ENCODE results near the gene TRAFD1. TPM values are rescaled to one million over a fixed set of nuclear protein-coding genes. Genes with fewer than 3 reads are reported as not detected.
A peak's percentile ranks its signal among the peaks of the same experiment; 100 is the strongest.

TRAFD1 gene
- total and polyA plus RNA-seq, 2 of the 13 experiments (the other 11 are each of a cell fraction or from before 2014, with no cell fraction given), result 9.5 to 20.9 TPM

DNA sequence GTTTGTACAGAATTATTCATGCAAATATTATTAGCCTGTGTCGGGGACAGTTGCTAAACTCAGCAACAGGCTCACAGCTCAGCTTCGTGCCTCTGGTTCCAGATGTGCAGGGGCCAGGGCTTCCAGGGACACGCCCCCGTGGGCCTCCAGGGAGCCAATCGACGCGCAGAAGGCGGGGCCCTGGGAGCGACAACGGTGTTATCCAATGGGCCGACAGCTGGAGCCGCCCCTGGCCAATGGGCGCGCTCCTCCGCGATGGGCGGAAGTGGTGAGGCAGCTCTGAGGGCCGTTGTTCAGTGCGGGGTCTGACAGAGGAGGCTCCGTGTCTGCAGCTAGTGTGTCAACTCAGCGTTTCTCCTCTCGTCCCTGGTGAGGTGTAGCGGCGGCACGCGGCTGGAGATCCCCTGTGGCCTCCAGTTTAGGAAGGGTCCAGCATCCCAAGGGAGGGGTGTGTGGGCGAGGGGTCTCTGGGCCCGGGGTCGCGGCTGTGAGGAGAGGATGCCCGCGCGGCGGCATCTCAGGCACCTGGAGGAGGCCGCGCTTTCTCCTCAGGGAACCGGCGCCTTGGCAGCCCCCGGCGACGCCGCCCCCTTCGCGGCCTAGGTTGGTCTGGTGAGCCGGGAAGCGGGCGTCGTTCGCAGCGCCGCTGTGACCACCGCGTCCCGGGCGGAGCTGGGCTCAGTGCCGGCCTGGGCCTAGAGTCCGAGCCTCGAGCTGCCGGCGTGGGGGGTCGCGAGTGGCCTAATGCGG, at the start of gene TRAFD1 (continued):
- TF ChIP-seq, protein P1, sequence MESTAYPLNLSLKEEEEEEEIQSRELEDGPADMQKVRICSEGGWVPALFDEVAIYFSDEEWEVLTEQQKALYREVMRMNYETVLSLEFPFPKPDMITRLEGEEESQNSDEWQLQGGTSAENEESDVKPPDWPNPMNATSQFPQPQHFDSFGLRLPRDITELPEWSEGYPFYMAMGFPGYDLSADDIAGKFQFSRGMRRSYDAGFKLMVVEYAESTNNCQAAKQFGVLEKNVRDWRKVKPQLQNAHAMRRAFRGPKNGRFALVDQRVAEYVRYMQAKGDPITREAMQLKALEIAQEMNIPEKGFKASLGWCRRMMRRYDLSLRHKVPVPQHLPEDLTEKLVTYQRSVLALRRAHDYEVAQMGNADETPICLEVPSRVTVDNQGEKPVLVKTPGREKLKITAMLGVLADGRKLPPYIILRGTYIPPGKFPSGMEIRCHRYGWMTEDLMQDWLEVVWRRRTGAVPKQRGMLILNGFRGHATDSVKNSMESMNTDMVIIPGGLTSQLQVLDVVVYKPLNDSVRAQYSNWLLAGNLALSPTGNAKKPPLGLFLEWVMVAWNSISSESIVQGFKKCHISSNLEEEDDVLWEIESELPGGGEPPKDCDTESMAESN (CRISPR knock-in tag; conservative IDR thresholded peaks at IDR 0.05), result peak; percentile 78
- TF ChIP-seq ZNF441 (CRISPR knock-in tag; IDR thresholded peaks at IDR 0.05; ENCODE audit: borderline replicate concordance) (peak; percentile 76), ESRRA (CRISPR knock-in tag; IDR thresholded peaks at IDR 0.05; ENCODE audit: low read depth) (no peak), XRCC5 (optimal IDR thresholded peaks at IDR 0.05; ENCODE audit: low read length) (peak; percentile 78), ZNF225 (CRISPR knock-in tag; IDR thresholded peaks at IDR 0.05) (peak; percentile 88; the same call in 1 of the 2 replicates), HNF4G (IDR thresholded peaks at IDR 0.05; ENCODE audit: borderline replicate concordance, low read depth, low read length) (no peak), HNF4G (CRISPR knock-in tag; IDR thresholded peaks at IDR 0.05; ENCODE audit: borderline replicate concordance, low read depth) (no peak), CBX2 (IDR thresholded peaks at IDR 0.05; ENCODE audit: low read depth, low read length) (no peak), CBX2 (CRISPR knock-in tag; IDR thresholded peaks at IDR 0.05; ENCODE audit: low read depth) (no peak), ZBTB7A (CRISPR knock-in tag; IDR thresholded peaks at IDR 0.05) (peak; percentile 31; the same call in 1 of the 2 replicates), ZNF121 (CRISPR knock-in tag; IDR thresholded peaks at IDR 0.05) (no peak), NR2C2 (CRISPR knock-in tag; IDR thresholded peaks at IDR 0.05; ENCODE audit: borderline replicate concordance) (peak; percentile 49; the same call in 1 of the 2 replicates), BORCS8-MEF2B (CRISPR knock-in tag; IDR thresholded peaks at IDR 0.05) (peak; percentile 79; the same call in 1 of the 2 replicates), POLR2G (IDR thresholded peaks at IDR 0.05; ENCODE audit: low read depth, low read length) (peak; percentile 90)
- TF ChIP-seq, protein P2, sequence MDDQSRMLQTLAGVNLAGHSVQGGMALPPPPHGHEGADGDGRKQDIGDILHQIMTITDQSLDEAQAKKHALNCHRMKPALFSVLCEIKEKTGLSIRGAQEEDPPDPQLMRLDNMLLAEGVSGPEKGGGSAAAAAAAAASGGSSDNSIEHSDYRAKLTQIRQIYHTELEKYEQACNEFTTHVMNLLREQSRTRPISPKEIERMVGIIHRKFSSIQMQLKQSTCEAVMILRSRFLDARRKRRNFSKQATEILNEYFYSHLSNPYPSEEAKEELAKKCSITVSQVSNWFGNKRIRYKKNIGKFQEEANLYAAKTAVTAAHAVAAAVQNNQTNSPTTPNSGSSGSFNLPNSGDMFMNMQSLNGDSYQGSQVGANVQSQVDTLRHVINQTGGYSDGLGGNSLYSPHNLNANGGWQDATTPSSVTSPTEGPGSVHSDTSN (CRISPR knock-in tag; IDR thresholded peaks at IDR 0.05; ENCODE audit: borderline replicate concordance), result peak; percentile 93
- TF ChIP-seq, protein P3, sequence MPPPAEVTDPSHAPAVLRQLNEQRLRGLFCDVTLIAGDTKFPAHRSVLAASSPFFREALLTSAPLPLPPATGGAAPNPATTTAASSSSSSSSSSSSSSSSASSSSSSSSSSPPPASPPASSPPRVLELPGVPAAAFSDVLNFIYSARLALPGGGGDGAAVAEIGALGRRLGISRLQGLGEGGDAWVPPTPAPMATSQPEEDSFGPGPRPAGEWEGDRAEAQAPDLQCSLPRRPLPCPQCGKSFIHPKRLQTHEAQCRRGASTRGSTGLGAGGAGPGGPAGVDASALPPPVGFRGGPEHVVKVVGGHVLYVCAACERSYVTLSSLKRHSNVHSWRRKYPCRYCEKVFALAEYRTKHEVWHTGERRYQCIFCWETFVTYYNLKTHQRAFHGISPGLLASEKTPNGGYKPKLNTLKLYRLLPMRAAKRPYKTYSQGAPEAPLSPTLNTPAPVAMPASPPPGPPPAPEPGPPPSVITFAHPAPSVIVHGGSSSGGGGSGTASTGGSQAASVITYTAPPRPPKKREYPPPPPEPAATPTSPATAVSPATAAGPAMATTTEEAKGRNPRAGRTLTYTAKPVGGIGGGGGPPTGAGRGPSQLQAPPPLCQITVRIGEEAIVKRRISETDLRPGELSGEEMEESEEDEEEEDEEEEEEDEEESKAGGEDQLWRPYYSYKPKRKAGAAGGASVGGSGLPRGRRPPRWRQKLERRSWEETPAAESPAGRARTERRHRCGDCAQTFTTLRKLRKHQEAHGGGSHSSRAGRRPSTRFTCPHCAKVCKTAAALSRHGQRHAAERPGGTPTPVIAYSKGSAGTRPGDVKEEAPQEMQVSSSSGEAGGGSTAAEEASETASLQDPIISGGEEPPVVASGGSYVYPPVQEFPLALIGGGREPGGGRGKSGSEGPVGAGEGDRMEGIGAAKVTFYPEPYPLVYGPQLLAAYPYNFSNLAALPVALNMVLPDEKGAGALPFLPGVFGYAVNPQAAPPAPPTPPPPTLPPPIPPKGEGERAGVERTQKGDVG (CRISPR knock-in tag; IDR thresholded peaks at IDR 0.05; ENCODE audit: borderline replicate concordance), result no peak
- TF ChIP-seq, protein P4, sequence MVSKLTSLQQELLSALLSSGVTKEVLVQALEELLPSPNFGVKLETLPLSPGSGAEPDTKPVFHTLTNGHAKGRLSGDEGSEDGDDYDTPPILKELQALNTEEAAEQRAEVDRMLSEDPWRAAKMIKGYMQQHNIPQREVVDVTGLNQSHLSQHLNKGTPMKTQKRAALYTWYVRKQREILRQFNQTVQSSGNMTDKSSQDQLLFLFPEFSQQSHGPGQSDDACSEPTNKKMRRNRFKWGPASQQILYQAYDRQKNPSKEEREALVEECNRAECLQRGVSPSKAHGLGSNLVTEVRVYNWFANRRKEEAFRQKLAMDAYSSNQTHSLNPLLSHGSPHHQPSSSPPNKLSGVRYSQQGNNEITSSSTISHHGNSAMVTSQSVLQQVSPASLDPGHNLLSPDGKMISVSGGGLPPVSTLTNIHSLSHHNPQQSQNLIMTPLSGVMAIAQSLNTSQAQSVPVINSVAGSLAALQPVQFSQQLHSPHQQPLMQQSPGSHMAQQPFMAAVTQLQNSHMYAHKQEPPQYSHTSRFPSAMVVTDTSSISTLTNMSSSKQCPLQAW (CRISPR knock-in tag; IDR thresholded peaks at IDR 0.05), result peak; percentile 66; the same call in 1 of the 2 replicates
- TF ChIP-seq, protein P5, sequence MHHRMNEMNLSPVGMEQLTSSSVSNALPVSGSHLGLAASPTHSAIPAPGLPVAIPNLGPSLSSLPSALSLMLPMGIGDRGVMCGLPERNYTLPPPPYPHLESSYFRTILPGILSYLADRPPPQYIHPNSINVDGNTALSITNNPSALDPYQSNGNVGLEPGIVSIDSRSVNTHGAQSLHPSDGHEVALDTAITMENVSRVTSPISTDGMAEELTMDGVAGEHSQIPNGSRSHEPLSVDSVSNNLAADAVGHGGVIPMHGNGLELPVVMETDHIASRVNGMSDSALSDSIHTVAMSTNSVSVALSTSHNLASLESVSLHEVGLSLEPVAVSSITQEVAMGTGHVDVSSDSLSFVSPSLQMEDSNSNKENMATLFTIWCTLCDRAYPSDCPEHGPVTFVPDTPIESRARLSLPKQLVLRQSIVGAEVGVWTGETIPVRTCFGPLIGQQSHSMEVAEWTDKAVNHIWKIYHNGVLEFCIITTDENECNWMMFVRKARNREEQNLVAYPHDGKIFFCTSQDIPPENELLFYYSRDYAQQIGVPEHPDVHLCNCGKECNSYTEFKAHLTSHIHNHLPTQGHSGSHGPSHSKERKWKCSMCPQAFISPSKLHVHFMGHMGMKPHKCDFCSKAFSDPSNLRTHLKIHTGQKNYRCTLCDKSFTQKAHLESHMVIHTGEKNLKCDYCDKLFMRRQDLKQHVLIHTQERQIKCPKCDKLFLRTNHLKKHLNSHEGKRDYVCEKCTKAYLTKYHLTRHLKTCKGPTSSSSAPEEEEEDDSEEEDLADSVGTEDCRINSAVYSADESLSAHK (CRISPR knock-in tag; IDR thresholded peaks at IDR 0.05; ENCODE audit: borderline replicate concordance), result no peak
